OCI-LY1 (cell line): Measurements from ENCODE around the gene SAG.

Experiments
- H2AFZ ChIP-seq: fragments of 200-600 bp; sonication (generic), shearing (Covaris generic); 2 replicates; pipeline ENCODE4 v1.6.0; 2014; ENCODE audit warnings: antibody characterized with exemption, mild to moderate bottlenecking, low read length
- H3F3A ChIP-seq: fragments of 200-600 bp; sonication (generic), shearing (Covaris generic); 2 replicates; pipeline ENCODE4 v1.6.0; 2014; ENCODE audit warnings: mild to moderate bottlenecking, antibody characterized with exemption, low read length, moderate library complexity; ENCODE audit not compliant: insufficient read depth
- H3K27ac ChIP-seq: fragments of 200-600 bp; sonication (generic); 2 replicates; pipeline ENCODE4 v1.5.1; 2014; ENCODE audit warnings: low read length, mixed run types, mild to moderate bottlenecking, low read depth; ENCODE audit not compliant: poor library complexity, severe bottlenecking
- H3K27me3 ChIP-seq: fragments of 200-600 bp; sonication (generic); 2 replicates; pipeline ENCODE4 v1.6.0; 2014; ENCODE audit warnings: antibody characterized with exemption, mild to moderate bottlenecking, low read length, moderate library complexity; ENCODE audit not compliant: insufficient read depth
- H3K36me3 ChIP-seq: fragments of 200-600 bp; sonication (generic); 2 replicates; pipeline ENCODE4 v1.6.1; 2014; ENCODE audit warnings: mild to moderate bottlenecking, antibody characterized with exemption, low read length, moderate library complexity, mixed read lengths; ENCODE audit not compliant: insufficient read depth
- H3K4me1 ChIP-seq: fragments of 200-600 bp; sonication (generic); 2 replicates; pipeline ENCODE4 v1.5.1; 2014; ENCODE audit warnings: mild to moderate bottlenecking, low read length, moderate library complexity; ENCODE audit not compliant: insufficient read depth, severe bottlenecking
- H3K4me2 ChIP-seq: fragments of 200-600 bp; sonication (generic), shearing (Covaris generic); 2 replicates; pipeline ENCODE4 v1.6.1; 2014; ENCODE audit warnings: low read length
- H3K4me3 ChIP-seq: fragments of 200-600 bp; sonication (generic); 2 replicates; pipeline ENCODE4 v1.5.1; 2014; ENCODE audit warnings: low read length, low read depth, mild to moderate bottlenecking, mixed read lengths; ENCODE audit not compliant: poor library complexity, severe bottlenecking
- H3K79me2 ChIP-seq: fragments of 200-600 bp; shearing (Covaris generic); 2 replicates; pipeline ENCODE4 v1.6.1; 2016; ENCODE audit warnings: mixed run types, low read length, mixed read lengths; ENCODE audit not compliant: insufficient read depth
- H3K9ac ChIP-seq: fragments of 200-600 bp; sonication (generic), shearing (Covaris generic); 2 replicates; pipeline ENCODE4 v1.6.1; 2014; ENCODE audit warnings: mild to moderate bottlenecking, low read length, mixed read lengths
- H3K9me2 ChIP-seq: fragments of 200-600 bp; sonication (generic), shearing (Covaris generic); 2 replicates; pipeline ENCODE4 v1.6.1; 2014; ENCODE audit warnings: low read depth, mild to moderate bottlenecking, low read length, mixed read lengths
- H3K9me3 ChIP-seq: fragments of 200-600 bp; shearing (Covaris generic); 2 replicates; pipeline ENCODE4 v1.6.1; 2014; ENCODE audit warnings: low read length, mixed read lengths
- H4K20me1 ChIP-seq: fragments of 200-600 bp; sonication (generic), shearing (Covaris generic); 2 replicates; pipeline ENCODE4 v1.6.0; 2016; ENCODE audit warnings: mild to moderate bottlenecking, low read length; ENCODE audit not compliant: insufficient read depth
- EZH2 ChIP-seq: fragments of 200-600 bp; sonication (generic), shearing (Covaris generic); IDR thresholded peaks from 2 replicates; pipeline ENCODE4 v1.8.0; 2017; ENCODE audit warnings: borderline replicate concordance, mixed run types, mild to moderate bottlenecking, antibody characterized with exemption, low read length, moderate library complexity, mixed read lengths
- TF ChIP-seq, protein P1 (sequence below): fragments of 200-600 bp; sonication (generic), shearing (Covaris generic); IDR thresholded peaks from 2 replicates; pipeline ENCODE4 v1.5.1; 2017; ENCODE audit warnings: mild to moderate bottlenecking, antibody characterized with exemption, low read length, moderate library complexity, mixed read lengths

Gene SAG

DNA sequence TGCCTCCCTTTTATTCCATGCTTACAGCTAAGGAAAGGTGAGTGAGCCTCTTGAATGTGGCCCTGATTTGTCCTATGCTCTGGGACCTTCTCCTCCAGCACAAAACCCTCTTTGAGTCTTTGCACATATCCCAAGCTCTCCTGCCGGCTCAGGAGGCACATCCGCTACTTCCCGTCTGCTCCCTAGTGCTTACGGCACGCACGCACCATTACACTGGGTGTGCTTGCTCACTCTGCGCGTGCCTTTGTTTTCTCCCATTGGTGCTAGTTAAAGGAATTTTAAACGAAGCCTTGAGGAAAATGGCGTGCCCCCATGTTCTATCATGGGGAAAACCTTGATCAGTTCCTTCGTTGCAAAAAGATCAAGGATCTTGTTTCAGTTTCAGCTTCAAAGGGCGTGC is 38.8 kb downstream of the SAG start:
- Histone ChIP-seq H3K4me1 (peaks cover 4% of the 10 kb centered on the region), H3K9ac (no peak overlapping the region), H3K27me3 (no peaks in the 10 kb centered on the region; the same call in 1 of the 2 replicates), H2AFZ (no peak overlapping the region), H3K4me2 (no peak overlapping the region), H3K36me3 (no peaks in the 10 kb centered on the region), H4K20me1 (no peaks in the 10 kb centered on the region), H3K4me3 (no peak overlapping the region), H3F3A (no peaks in the 10 kb centered on the region), H3K9me2 (no peaks in the 10 kb centered on the region), H3K79me2 (no peaks in the 10 kb centered on the region), H3K27ac (no peak overlapping the region), H3K9me3 (no peaks in the 10 kb centered on the region)
- TF ChIP-seq, protein P1, sequence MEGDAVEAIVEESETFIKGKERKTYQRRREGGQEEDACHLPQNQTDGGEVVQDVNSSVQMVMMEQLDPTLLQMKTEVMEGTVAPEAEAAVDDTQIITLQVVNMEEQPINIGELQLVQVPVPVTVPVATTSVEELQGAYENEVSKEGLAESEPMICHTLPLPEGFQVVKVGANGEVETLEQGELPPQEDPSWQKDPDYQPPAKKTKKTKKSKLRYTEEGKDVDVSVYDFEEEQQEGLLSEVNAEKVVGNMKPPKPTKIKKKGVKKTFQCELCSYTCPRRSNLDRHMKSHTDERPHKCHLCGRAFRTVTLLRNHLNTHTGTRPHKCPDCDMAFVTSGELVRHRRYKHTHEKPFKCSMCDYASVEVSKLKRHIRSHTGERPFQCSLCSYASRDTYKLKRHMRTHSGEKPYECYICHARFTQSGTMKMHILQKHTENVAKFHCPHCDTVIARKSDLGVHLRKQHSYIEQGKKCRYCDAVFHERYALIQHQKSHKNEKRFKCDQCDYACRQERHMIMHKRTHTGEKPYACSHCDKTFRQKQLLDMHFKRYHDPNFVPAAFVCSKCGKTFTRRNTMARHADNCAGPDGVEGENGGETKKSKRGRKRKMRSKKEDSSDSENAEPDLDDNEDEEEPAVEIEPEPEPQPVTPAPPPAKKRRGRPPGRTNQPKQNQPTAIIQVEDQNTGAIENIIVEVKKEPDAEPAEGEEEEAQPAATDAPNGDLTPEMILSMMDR = no peak
- no peak for TF ChIP-seq EZH2

GRCh38 chr2:233346930-233347329 is 39.3 kb downstream of the SAG start:
- no peak overlapping the region for H2AFZ ChIP-seq
- no peak overlapping the region for H3K9ac ChIP-seq
- H3K4me1 ChIP-seq = peaks cover 4% of the 10 kb centered on the region
- no peaks in the 10 kb centered on the region for H3F3A ChIP-seq
- H4K20me1 ChIP-seq = no peaks in the 10 kb centered on the region
- no peaks in the 10 kb centered on the region for H3K79me2 ChIP-seq
- no peaks in the 10 kb centered on the region for H3K9me2 ChIP-seq
- H3K9me3 ChIP-seq = no peaks in the 10 kb centered on the region
- no peaks in the 10 kb centered on the region; the same call in 1 of the 2 replicates for H3K27me3 ChIP-seq
- no peaks in the 10 kb centered on the region for H3K36me3 ChIP-seq
- TF ChIP-seq, protein P1 = no peak
- no peak for TF ChIP-seq EZH2
- no peak overlapping the region for H3K4me3 ChIP-seq
- no peak overlapping the region for H3K4me2 ChIP-seq
- no peak overlapping the region for H3K27ac ChIP-seq

DNA sequence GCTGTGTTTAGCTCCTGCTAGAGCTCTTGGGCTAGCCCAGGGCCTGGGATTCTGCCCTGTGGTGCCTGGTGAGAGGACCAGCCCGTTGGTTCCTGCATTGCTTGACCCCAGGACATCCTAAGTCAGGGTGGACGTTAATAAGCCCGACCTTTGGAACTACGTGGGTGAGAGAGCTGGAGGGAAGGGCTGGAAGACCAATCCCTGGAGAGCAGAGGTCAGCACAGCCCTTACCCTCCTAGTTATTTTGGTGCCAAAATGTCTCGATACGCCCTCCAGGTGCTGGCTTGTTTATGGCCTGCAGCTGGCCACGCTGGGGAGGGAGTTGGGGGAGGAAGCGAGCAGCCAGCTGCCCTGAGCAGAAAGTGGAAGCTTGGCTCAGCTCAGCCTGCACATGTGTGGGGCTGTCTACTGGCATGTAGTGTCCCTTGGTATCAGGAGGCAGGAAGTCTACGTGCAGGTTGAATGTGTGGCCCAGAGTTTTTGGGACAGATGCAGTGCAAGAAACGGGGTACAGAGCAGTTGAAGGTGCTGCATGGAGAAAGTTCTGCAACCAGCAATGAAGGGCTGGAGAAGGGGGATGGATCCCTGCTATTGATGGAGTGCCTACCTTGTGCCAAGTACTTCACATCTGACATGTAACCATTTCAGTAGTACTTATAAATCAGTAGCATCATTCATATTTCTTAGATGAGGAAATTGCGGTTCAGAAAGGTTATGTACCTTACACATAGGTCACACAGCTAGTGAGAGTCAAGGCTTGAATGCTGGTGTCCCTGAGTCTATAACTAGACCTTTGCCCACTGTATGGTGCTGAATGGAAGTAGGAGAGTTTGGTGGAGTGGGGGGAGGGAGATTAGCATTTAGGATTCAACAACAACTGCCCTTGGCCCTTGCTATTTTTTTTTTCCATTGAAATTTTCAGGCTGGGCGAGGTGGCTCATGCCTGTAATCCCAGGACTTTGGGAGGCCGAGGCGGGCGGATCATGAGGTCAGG is 41.7 kb downstream of the SAG start:
- H3K27ac ChIP-seq = no peak overlapping the region
- no peaks in the 10 kb centered on the region for H3F3A ChIP-seq
- H3K9me3 ChIP-seq = no peaks in the 10 kb centered on the region
- no peaks in the 10 kb centered on the region for H3K36me3 ChIP-seq
- H3K4me1 ChIP-seq = peaks cover 12% of the 10 kb centered on the region
- no peaks in the 10 kb centered on the region for H3K9me2 ChIP-seq
- no peak overlapping the region for H2AFZ ChIP-seq
- H3K4me2 ChIP-seq = no peak overlapping the region
- H3K79me2 ChIP-seq = no peaks in the 10 kb centered on the region
- no peak overlapping the region for H3K9ac ChIP-seq
- no peaks in the 10 kb centered on the region; the same call in 1 of the 2 replicates for H3K27me3 ChIP-seq
- no peaks in the 10 kb centered on the region for H4K20me1 ChIP-seq
- H3K4me3 ChIP-seq = no peak overlapping the region
- TF ChIP-seq, protein P1 = no peak
- no peak for TF ChIP-seq EZH2
